K562 (cell line): ENCODE data around the gene SCN5A. TPM values are rescaled to one million over a fixed set of nuclear protein-coding genes. Genes with fewer than 3 reads are reported as not detected.

Source experiments
- ATAC-seq: fragments of 200-7000 bp; cut with Tn5 transposase; 3 replicates; pipeline ENCODE4 v1.9.1; 2020; ENCODE audit warnings: moderate library complexity
- BruUV-seq: library from RNA; stranded (reverse); fragments of 400-500 nt; replicated peaks from 2 replicates; lab custom pipeline; 2021; lab: Mats Ljungman, UMichigan
- CTCF ChIA-PET: fragments of 300-600 bp; formaldehyde crosslinking; extraction: SDS; loops from one replicate; lab custom pipeline; 2021; ENCODE audit warnings: low intra/inter-chr PET ratio; lab: Yijun Ruan, JAX
- POLR2A ChIA-PET: fragments of 300-600, 350-650 bp; sonication (Branson Sonifier 250); formaldehyde crosslinking; extraction: SDS; loops from one replicate; lab custom pipeline; 2021; ENCODE audit warnings: antibody characterized with exemption, inconsistent platforms; lab: Yijun Ruan, JAX
- DNase-seq, 4 experiments: peaks; one replicate each; pipeline versions ENCODE4 v3.0.0 to v3.0.0-alpha.2; 2011 to 2018; ENCODE audit warnings: low spot score in 3 of 4, mixed read lengths in 3 of 4; ENCODE audit errors: extremely low read depth in 1 of 4
- FAIRE-seq: peaks from 2 replicates; lab custom pipeline; 2011; peaks lifted over from hg19 to GRCh38; lab: Jason Lieb, UNC
- H2AFZ ChIP-seq: 2 replicates; pipeline ENCODE4 v1.6.0; 2011; ENCODE audit warnings: low read depth, low read length, control low read depth, inconsistent platforms
- H3K27ac ChIP-seq: fragments of 200-600 bp; 3 replicates; pipeline ENCODE4 v1.8.0; 2011; ENCODE audit warnings: low read depth, mild to moderate bottlenecking, control low read depth, inconsistent platforms, low read length, moderate library complexity, mixed read lengths; ENCODE audit errors: extremely low read depth
- H3K27me3 ChIP-seq, 2 experiments: fragments of 300-600 bp in 1 of 2; 2 replicates in 1 of 2; 3 replicates in 1 of 2; pipeline versions ENCODE4 v1.6.0 to v1.8.0; 2011; ENCODE audit warnings: inconsistent platforms in 2 of 2, low read length in 2 of 2, mild to moderate bottlenecking in 1 of 2, mixed read lengths in 1 of 2, moderate library complexity in 1 of 2; ENCODE audit not compliant: control insufficient read depth in 2 of 2, insufficient read depth in 2 of 2
- H3K36me3 ChIP-seq: fragments of 300-600 bp; 3 replicates; pipeline ENCODE4 v1.8.0; 2011; ENCODE audit warnings: mild to moderate bottlenecking, low read length, inconsistent platforms; ENCODE audit not compliant: control insufficient read depth, insufficient read depth
- H3K4me1 ChIP-seq, 2 experiments: fragments of 200-600 bp in 1 of 2; replicated peaks in 1 of 2; 2 replicates in 1 of 2; 3 replicates in 1 of 2; pipeline versions ENCODE4 v1.5.1 to v1.8.0; 2011; ENCODE audit warnings: inconsistent platforms in 2 of 2, low read length in 2 of 2, mild to moderate bottlenecking in 1 of 2, mixed read lengths in 1 of 2, moderate library complexity in 1 of 2; ENCODE audit not compliant: control insufficient read depth in 2 of 2, insufficient read depth in 2 of 2
- H3K4me2 ChIP-seq: 2 replicates; pipeline ENCODE4 v1.6.1; 2011; ENCODE audit warnings: low read length, control low read depth, inconsistent platforms, mixed read lengths; ENCODE audit not compliant: insufficient read depth
- H3K4me3 ChIP-seq: fragments of 200-600 bp; sonication (generic), shearing (Covaris generic); 2 replicates; pipeline ENCODE4 v1.5.1; 2016; ENCODE audit warnings: control low read depth, inconsistent platforms
- H3K79me2 ChIP-seq: fragments of 200-600 bp; 3 replicates; pipeline ENCODE4 v1.8.0; 2011; ENCODE audit warnings: low read length, inconsistent platforms; ENCODE audit not compliant: control insufficient read depth, insufficient read depth
- H3K9ac ChIP-seq, 2 experiments: 2 replicates each; pipeline versions ENCODE4 v1.6.0 to v1.6.1; 2011; ENCODE audit warnings: low read depth in 2 of 2, low read length in 2 of 2, control low read depth in 1 of 2, inconsistent platforms in 1 of 2, mild to moderate bottlenecking in 1 of 2, mixed read lengths in 1 of 2; ENCODE audit not compliant: insufficient read depth in 1 of 2
- H3K9me1 ChIP-seq: one replicate; pipeline ENCODE4 v1.6.0; 2011; ENCODE audit warnings: inconsistent platforms, mild to moderate bottlenecking, low read length, moderate library complexity; ENCODE audit not compliant: control insufficient read depth, insufficient read depth
- H3K9me3 ChIP-seq: replicated peaks from 2 replicates; pipeline ENCODE4 v1.5.1; 2011; ENCODE audit warnings: low read depth, low read length, inconsistent platforms; ENCODE audit not compliant: control insufficient read depth, insufficient read depth
- H4K20me1 ChIP-seq: replicated peaks from 2 replicates; pipeline ENCODE4 v1.6.1; 2011; ENCODE audit warnings: low read length, inconsistent platforms, mixed read lengths; ENCODE audit not compliant: control insufficient read depth, insufficient read depth
- CCAR2 ChIP-seq: fragments of 200-400 bp; formaldehyde crosslinking; IDR thresholded peaks from 2 replicates; pipeline ENCODE4 v1.6.1; 2017; ENCODE audit warnings: mild to moderate bottlenecking, low read depth, low read length
- CEBPG ChIP-seq, 3 experiments: fragments of 200-800 bp in 1 of 3; sonication (Bioruptor generic) in 1 of 3; sonication (generic) in 1 of 3; formaldehyde crosslinking in 1 of 3; IDR thresholded peaks in 2 of 3; conservative IDR thresholded peaks in 1 of 3; 2 replicates each; pipeline versions ENCODE4 v1.6.1 to v1.8.0; 2016 to 2022; ENCODE audit warnings: missing compliant biosample characterization in 2 of 3, missing genetic modification characterization in 2 of 3, mild to moderate bottlenecking in 1 of 3, missing genetic modification reagents in 1 of 3
- E2F8 ChIP-seq: fragments of 450-650 bp; IDR thresholded peaks from 2 replicates; pipeline ENCODE4 v1.7.1; 2018; ENCODE audit warnings: mild to moderate bottlenecking, low read depth; ENCODE audit not compliant: partially characterized antibody
- ZNF274 ChIP-seq: IDR thresholded peaks from 2 replicates; pipeline ENCODE4 v1.6.1; 2011; ENCODE audit warnings: low read depth, mild to moderate bottlenecking, low read length, moderate library complexity, borderline replicate concordance
- ZNF280A ChIP-seq: fragments of 450-650 bp; IDR thresholded peaks from 2 replicates; pipeline ENCODE4 v1.6.1; 2018; ENCODE audit warnings: mild to moderate bottlenecking, low read depth; ENCODE audit not compliant: partially characterized antibody
- WGBS: fragments of 100-300 bp; shearing (Covaris generic); methylation state at CpG from one replicate; pipeline ENCODE4 v1.1.6; 2016; ENCODE audit warnings: low coverage, mixed read lengths; ENCODE audit not compliant: insufficient coverage; ENCODE audit errors: missing lambda C conversion rate; 5-methylcytosine and 5-hydroxymethylcytosine counted together
- in situ Hi-C: fragments of 300-500 bp; cut with MboI; formaldehyde crosslinking; loops from 4 replicates; pipeline ENCODE4 v1.15.0; 2018; ENCODE audit warnings: inconsistent platforms, mixed read lengths
- intact Hi-C: fragments of 100-400 bp; cut with micrococcal nuclease; formaldehyde crosslinking; loops from 2 replicates; pipeline ENCODE4 v1.14.2; 2022
- polyA plus RNA-seq, 8 experiments: library from polyadenylated mRNA; depleted of rRNA in 4 of 8; stranded (reverse) in 5 of 8; unstranded in 3 of 8; fragments of >200 nt; fragmentation: Nextera tagmentation in 2 of 8; fragmentation: Illumina TruSeq in 1 of 8; extraction: Ambion mirVana in 2 of 8; extraction: Trizol in 1 of 8; gene quantifications; 2 replicates each; pipeline versions ENCODE4 v1.2.1 to v1.2.3, GENCODE V29; 2011 to 2014; ENCODE audit warnings: inconsistent platforms in 1 of 8, missing spikeins in 1 of 8
- total RNA-seq, 7 experiments: library from RNA; depleted of rRNA in 6 of 7; stranded (reverse); fragments of >200 nt in 6 of 7; fragmentation: Illumina TruSeq in 2 of 7; extraction: Trizol in 2 of 7; gene quantifications; 2 replicates each; pipeline versions ENCODE4 v1.2.1 to v1.2.3, GENCODE V29; 2011 to 2021; ENCODE audit warnings: low replicate concordance in 1 of 7

Gene SCN5A
- total and polyA plus RNA-seq, 9 of the 15 experiments (the other 6 are each of a cell fraction or from before 2014, with no cell fraction given) = 0.07 to 1.4 (median 0.21) TPM; not detected in 2

GRCh38 chr3:38552364-38552763 lies 97.1 kb downstream of the SCN5A start:
- TF ChIP-seq ZNF274 = no peak
- TF ChIP-seq ZNF280A = no peak
- no peak for TF ChIP-seq CCAR2
- no peak for TF ChIP-seq CEBPG (CRISPR knock-in tag; IDR thresholded peaks at IDR 0.05)
- no peak for TF ChIP-seq CEBPG (tag; conservative IDR thresholded peaks at IDR 0.05 in 1 of 2, IDR thresholded peaks at IDR 0.05 in 1 of 2)
- TF ChIP-seq E2F8 = no peak
- DNase-seq (no peak), ATAC-seq (no peak), FAIRE-seq (no peak)
- H3K79me2 ChIP-seq = no peaks in the 10 kb centered on the region
- ChIA-PET CTCF (no interaction called here), POLR2A (no interaction called here)
- WGBS = 0% methylated on average over 6 of the region's 6 CpGs
- intact Hi-C loops (no loop called here), in situ Hi-C loops (no loop called here)
- H4K20me1 ChIP-seq = no peaks in the 10 kb centered on the region; the same call in 1 of the 2 replicates
- peaks cover 46 to 61% of the 10 kb centered on the region in 2 experiments for H3K27me3 ChIP-seq
- no TSS peak for BruUV-seq
- no peaks in the 10 kb centered on the region for H3K9me3 ChIP-seq
- H3K4me2 ChIP-seq = no peak overlapping the region
- no peak overlapping the region for H2AFZ ChIP-seq
- no peaks in the 10 kb centered on the region for H3K36me3 ChIP-seq
- no peaks in the 10 kb centered on the region; a peak in 1 of 5 replicates for H3K4me1 ChIP-seq
- H3K9me1 ChIP-seq = no peaks in the 10 kb centered on the region
- H3K4me3 ChIP-seq = no peak overlapping the region
- no peak overlapping the region for H3K9ac ChIP-seq
- no peak overlapping the region for H3K27ac ChIP-seq
